IPS DF 19.7 (cell line): ENCODE results near the gene PPP5C.
"Not testable (repeated sequence)": the region's sequence is repeated elsewhere in the genome, so short reads cannot be mapped to it uniquely, and the experiment has no call there.

Experiments used
- DNase-seq: peaks from one replicate; pipeline ENCODE4 v3.0.0-alpha.2; 2013; ENCODE audit warnings: low read depth, low spot score

PPP5C gene

DNA sequence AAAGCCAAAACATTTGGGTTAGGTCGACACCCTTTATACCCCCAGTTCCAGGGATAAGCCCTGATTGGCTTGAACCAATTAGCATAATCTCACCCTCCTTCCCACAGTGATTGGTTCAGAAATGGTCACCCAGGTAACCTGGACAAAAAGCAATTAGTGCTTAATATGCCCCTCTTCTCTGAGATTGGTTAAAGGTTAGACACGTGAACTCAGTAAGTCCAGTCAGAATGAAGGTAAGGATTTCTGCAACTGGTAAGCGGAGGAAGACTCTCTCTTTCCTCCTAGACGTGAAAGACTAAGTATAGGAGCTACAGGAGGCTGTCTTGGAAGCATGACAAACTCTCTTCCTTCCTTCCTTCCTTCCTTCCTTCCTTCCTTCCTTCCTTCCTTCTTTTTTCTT is 83.1 kb downstream of the PPP5C start:
- no peak for DNase-seq

DNA sequence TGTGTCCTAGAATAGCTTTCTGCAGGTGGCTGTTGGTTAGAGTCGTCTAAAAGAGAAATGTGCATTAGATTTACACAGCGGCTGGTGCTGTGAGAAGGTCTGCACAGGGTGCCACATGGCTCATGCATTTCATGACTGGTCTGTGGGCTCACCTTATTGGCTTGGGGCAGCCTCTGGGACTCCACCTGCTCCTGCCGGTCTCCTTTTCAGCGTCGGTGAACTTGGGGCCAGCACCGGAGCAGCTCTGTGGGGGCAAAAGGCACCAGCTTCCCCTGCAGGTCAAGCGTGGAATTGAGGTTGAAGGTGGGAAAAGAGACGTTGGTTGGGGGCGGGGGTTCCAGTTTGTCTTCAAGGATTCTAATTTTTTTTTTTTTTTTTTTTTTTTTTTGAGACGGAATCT is 84.9 kb downstream of the PPP5C start:
- DNase-seq = no peak

DNA sequence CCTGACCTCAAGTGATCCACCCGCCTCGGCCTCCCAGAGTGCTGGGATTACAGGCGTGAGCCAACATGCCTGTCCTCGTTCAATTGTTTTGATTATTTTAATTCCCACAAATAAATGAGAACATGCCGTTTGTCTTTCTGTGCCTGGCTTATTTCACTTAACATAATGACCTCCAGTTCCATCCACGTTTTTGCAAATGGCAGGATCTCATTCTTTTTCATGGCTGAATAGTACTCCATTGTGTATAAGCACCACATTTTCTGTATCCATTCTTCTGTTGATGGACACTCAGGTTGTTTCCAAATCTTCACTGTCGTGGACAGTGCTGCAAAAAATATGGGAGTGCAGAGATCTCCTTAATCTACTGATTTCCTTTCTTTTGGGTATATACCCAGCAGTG is 86.6 kb downstream of the PPP5C start:
- not testable (repeated sequence) for DNase-seq

DNA sequence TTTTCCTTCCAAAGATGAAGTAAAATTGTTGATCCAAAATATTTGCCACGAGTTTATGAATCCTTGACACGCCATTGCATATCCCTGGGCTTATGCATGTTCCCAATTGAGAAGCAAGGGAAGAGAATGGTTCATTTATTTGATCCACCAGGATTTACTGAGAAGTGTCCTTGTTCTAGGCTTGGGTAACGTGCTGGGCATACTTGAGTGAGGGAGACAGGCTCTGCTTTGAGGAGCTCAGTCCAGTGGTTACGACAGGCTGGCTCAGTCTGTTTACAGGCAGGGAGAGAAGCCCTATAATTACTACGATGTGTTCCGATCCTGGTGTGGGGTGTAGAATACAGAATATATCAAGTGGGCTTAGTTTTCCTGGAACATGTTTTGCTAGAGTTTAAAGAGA is 88.1 kb downstream of the PPP5C start:
- no peak for DNase-seq

DNA sequence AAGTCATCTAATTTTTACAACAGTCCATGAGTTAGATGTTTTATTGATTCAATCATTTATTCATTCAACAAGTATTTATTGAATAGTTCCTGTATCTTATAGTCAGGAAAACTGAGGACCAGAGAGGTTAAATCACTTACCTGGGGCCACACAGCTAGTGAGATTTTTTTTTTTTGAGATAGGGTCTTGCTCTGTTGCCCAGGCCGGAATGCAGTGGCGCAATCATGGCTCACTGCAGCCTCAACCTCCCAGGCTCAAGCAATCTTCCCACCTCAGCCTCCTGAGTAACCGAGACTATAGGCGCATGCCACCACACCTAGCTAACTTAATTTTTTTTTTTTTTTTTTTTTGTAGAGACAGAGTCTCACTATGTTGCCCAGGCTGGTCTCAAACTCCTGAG is 88.8 kb downstream of the PPP5C start:
- not testable (repeated sequence) for DNase-seq
